WTC11 (cell line): ENCODE measurements around the gene BASP1. TPM values are rescaled to one million over a fixed set of nuclear protein-coding genes. Genes with fewer than 3 reads are reported as not detected.
"Not testable (repeated sequence)": the region's sequence is repeated elsewhere in the genome, so short reads cannot be mapped to it uniquely, and the experiment has no call there.

Source experiments
- ATAC-seq: fragments of 200-7000 bp; cut with Tn5 transposase; 2 replicates; pipeline ENCODE4 v1.10.0; 2021; ENCODE audit warnings: mild to moderate bottlenecking, moderate library complexity
- CTCF ChIA-PET: fragments of 300-600 bp; sonication (Branson Sonifier 250); formaldehyde crosslinking; loops from one replicate; lab custom pipeline; 2021; ENCODE audit warnings: antibody characterized with exemption; lab: Charles Lee
- POLR2A ChIA-PET: fragments of 350-600 bp; sonication (Branson Sonifier 250); formaldehyde crosslinking; loops from one replicate; lab custom pipeline; 2021; ENCODE audit warnings: antibody characterized with exemption; lab: Charles Lee
- DNase-seq: peaks from one replicate; pipeline ENCODE4 v3.0.0; 2021; ENCODE audit warnings: low spot score
- H3K27ac Mint-ChIP-seq: 2 replicates; pipeline ENCODE4 v1.8.0; 2021; ENCODE audit warnings: mixed read lengths
- H3K27me3 Mint-ChIP-seq: 2 replicates; pipeline ENCODE4 v1.8.0; 2021; ENCODE audit warnings: low read depth, mild to moderate bottlenecking, moderate library complexity, mixed read lengths
- H3K36me3 Mint-ChIP-seq: 2 replicates; pipeline ENCODE4 v1.8.0; 2021; ENCODE audit warnings: mixed read lengths
- H3K4me1 Mint-ChIP-seq: 2 replicates; pipeline ENCODE4 v1.8.0; 2022; ENCODE audit warnings: mixed read lengths
- H3K4me3 Mint-ChIP-seq: 2 replicates; pipeline ENCODE4 v1.8.0; 2021; ENCODE audit warnings: mild to moderate bottlenecking, moderate library complexity, mixed read lengths
- H3K9me3 Mint-ChIP-seq: 2 replicates; pipeline ENCODE4 v1.8.0; 2021; ENCODE audit warnings: mixed read lengths
- ATF1 ChIP-seq: sonication (generic); formaldehyde crosslinking; IDR thresholded peaks from 2 replicates; pipeline ENCODE4 v1.8.1; 2023; ENCODE audit warnings: mild to moderate bottlenecking, moderate library complexity, missing genetic modification reagents
- NFYB ChIP-seq: sonication (generic); formaldehyde crosslinking; conservative IDR thresholded peaks from 2 replicates; pipeline ENCODE4 v1.8.0; 2022; ENCODE audit warnings: low read depth, missing genetic modification reagents
- NR2C2 ChIP-seq: sonication (generic); formaldehyde crosslinking; IDR thresholded peaks from 2 replicates; pipeline ENCODE4 v1.8.0; 2022; ENCODE audit warnings: mild to moderate bottlenecking, missing genetic modification reagents
- ZNF219 ChIP-seq: sonication (generic); formaldehyde crosslinking; IDR thresholded peaks from 2 replicates; pipeline ENCODE4 v1.8.0; 2023; ENCODE audit warnings: missing genetic modification reagents, mild to moderate bottlenecking, borderline replicate concordance
- total RNA-seq: library from RNA; stranded (reverse); gene quantifications from 3 replicates; pipeline ENCODE4 v1.2.3, GENCODE V29; 2021
- TF ChIP-seq, protein P1 (sequence below): sonication (generic); formaldehyde crosslinking; IDR thresholded peaks from 2 replicates; pipeline ENCODE4 v1.8.0; 2022; ENCODE audit warnings: mild to moderate bottlenecking, missing genetic modification reagents
- TF ChIP-seq, protein P2 (sequence below): sonication (generic); formaldehyde crosslinking; IDR thresholded peaks from 2 replicates; pipeline ENCODE4 v1.8.1; 2023; ENCODE audit warnings: mild to moderate bottlenecking, missing genetic modification reagents, borderline replicate concordance
- TF ChIP-seq, protein P3 (sequence below): sonication (generic); formaldehyde crosslinking; IDR thresholded peaks from 2 replicates; pipeline ENCODE4 v1.8.1; 2022; ENCODE audit warnings: missing genetic modification reagents, borderline replicate concordance
- TF ChIP-seq, protein P4 (sequence below): sonication (generic); formaldehyde crosslinking; IDR thresholded peaks from 2 replicates; pipeline ENCODE4 v1.8.1; 2022; ENCODE audit warnings: low read depth, missing genetic modification reagents, borderline replicate concordance
- TF ChIP-seq, protein P5 (sequence below): sonication (generic); formaldehyde crosslinking; IDR thresholded peaks from 2 replicates; pipeline ENCODE4 v1.8.0; 2022; ENCODE audit warnings: mild to moderate bottlenecking, missing genetic modification reagents

BASP1 gene
- total RNA-seq, 1 experiment from 2014 or later = 108 TPM

DNA sequence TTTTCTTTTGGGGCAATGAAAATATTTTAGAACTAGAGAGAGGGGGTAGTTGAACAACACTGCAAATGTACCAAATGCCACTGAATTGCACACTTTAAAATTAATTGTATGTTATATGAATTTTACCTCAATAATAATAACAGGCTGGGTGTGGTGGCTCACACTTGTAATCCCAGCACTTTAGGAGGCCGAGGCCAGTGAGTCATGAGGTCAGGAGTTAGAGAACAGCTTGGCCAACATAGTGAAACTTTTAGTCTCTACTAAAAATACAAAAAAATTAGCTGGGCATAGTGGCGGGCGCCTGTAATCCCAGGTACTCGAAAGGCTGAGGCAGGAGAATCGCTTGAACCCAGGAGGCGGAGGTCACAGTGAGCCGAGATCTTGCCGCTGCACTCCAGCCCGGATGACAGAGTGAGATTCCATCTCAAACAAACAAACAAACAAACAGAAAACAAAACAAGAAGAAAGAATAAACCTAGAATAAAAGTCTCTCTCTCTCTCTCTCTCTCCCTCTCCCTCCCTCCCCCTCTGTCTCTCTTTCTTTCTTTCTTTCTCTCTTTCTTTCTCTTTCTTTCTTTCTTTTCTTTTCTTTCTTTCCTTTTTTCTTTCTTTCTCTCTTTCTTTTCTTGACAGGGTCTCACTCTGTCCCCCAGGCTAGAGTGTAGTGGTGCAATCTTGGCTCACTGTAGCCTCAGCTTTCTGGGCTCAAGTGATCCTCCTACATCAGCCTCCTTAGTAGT, 91.1 kb downstream of the BASP1 start (continued):
- TF ChIP-seq, protein P1, sequence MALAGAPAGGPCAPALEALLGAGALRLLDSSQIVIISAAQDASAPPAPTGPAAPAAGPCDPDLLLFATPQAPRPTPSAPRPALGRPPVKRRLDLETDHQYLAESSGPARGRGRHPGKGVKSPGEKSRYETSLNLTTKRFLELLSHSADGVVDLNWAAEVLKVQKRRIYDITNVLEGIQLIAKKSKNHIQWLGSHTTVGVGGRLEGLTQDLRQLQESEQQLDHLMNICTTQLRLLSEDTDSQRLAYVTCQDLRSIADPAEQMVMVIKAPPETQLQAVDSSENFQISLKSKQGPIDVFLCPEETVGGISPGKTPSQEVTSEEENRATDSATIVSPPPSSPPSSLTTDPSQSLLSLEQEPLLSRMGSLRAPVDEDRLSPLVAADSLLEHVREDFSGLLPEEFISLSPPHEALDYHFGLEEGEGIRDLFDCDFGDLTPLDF (CRISPR knock-in tag) = no peak
- no peak for TF ChIP-seq NR2C2 (CRISPR knock-in tag)

DNA sequence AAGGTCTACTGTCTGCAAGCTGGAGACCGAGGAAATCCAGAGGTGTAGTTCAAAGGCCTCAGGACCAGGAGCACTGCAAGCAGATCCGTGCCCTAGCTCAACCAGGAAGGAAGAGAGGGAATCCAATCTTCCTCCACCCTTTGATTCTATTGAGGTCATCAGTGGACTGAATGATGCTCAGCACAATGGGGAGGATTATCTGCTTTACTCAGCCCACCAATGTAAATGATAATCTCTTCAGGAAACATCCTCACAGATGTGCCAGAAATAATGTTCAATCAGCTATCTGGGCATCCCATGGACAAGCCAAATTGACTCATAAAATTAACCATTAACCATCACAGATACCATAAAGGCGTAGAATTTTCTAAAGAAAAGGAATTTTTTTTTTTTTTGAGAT, 92.0 kb downstream of the BASP1 start:
- TF ChIP-seq NR2C2 (CRISPR knock-in tag) (no peak), NFYB (no peak), ATF1 (no peak), ZNF219 (no peak)
- TF ChIP-seq, protein P2, sequence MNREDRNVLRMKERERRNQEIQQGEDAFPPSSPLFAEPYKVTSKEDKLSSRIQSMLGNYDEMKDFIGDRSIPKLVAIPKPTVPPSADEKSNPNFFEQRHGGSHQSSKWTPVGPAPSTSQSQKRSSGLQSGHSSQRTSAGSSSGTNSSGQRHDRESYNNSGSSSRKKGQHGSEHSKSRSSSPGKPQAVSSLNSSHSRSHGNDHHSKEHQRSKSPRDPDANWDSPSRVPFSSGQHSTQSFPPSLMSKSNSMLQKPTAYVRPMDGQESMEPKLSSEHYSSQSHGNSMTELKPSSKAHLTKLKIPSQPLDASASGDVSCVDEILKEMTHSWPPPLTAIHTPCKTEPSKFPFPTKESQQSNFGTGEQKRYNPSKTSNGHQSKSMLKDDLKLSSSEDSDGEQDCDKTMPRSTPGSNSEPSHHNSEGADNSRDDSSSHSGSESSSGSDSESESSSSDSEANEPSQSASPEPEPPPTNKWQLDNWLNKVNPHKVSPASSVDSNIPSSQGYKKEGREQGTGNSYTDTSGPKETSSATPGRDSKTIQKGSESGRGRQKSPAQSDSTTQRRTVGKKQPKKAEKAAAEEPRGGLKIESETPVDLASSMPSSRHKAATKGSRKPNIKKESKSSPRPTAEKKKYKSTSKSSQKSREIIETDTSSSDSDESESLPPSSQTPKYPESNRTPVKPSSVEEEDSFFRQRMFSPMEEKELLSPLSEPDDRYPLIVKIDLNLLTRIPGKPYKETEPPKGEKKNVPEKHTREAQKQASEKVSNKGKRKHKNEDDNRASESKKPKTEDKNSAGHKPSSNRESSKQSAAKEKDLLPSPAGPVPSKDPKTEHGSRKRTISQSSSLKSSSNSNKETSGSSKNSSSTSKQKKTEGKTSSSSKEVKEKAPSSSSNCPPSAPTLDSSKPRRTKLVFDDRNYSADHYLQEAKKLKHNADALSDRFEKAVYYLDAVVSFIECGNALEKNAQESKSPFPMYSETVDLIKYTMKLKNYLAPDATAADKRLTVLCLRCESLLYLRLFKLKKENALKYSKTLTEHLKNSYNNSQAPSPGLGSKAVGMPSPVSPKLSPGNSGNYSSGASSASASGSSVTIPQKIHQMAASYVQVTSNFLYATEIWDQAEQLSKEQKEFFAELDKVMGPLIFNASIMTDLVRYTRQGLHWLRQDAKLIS (CRISPR knock-in tag) = no peak
- TF ChIP-seq, protein P3, sequence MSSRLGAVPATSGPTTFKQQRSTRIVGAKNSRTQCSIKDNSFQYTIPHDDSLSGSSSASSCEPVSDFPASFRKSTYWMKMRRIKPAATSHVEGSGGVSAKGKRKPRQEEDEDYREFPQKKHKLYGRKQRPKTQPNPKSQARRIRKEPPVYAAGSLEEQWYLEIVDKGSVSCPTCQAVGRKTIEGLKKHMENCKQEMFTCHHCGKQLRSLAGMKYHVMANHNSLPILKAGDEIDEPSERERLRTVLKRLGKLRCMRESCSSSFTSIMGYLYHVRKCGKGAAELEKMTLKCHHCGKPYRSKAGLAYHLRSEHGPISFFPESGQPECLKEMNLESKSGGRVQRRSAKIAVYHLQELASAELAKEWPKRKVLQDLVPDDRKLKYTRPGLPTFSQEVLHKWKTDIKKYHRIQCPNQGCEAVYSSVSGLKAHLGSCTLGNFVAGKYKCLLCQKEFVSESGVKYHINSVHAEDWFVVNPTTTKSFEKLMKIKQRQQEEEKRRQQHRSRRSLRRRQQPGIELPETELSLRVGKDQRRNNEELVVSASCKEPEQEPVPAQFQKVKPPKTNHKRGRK (CRISPR knock-in tag) = no peak
- TF ChIP-seq, protein P4, sequence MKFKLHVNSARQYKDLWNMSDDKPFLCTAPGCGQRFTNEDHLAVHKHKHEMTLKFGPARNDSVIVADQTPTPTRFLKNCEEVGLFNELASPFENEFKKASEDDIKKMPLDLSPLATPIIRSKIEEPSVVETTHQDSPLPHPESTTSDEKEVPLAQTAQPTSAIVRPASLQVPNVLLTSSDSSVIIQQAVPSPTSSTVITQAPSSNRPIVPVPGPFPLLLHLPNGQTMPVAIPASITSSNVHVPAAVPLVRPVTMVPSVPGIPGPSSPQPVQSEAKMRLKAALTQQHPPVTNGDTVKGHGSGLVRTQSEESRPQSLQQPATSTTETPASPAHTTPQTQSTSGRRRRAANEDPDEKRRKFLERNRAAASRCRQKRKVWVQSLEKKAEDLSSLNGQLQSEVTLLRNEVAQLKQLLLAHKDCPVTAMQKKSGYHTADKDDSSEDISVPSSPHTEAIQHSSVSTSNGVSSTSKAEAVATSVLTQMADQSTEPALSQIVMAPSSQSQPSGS (CRISPR knock-in tag) = no peak
- TF ChIP-seq, protein P5, sequence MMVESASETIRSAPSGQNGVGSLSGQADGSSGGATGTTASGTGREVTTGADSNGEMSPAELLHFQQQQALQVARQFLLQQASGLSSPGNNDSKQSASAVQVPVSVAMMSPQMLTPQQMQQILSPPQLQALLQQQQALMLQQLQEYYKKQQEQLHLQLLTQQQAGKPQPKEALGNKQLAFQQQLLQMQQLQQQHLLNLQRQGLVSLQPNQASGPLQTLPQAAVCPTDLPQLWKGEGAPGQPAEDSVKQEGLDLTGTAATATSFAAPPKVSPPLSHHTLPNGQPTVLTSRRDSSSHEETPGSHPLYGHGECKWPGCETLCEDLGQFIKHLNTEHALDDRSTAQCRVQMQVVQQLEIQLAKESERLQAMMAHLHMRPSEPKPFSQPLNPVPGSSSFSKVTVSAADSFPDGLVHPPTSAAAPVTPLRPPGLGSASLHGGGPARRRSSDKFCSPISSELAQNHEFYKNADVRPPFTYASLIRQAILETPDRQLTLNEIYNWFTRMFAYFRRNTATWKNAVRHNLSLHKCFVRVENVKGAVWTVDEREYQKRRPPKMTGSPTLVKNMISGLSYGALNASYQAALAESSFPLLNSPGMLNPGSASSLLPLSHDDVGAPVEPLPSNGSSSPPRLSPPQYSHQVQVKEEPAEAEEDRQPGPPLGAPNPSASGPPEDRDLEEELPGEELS (CRISPR knock-in tag) = no peak
- TF ChIP-seq, all 79 proteins: peak for 0
- ChIA-PET CTCF (no interaction called here), POLR2A (no interaction called here)
- DNase-seq (no peak), ATAC-seq (no peak)
- peaks cover 8% of the 10 kb centered on the region for H3K9me3 Mint-ChIP-seq
- no peaks in the 10 kb centered on the region for H3K27me3 Mint-ChIP-seq
- no peak overlapping the region for H3K4me3 Mint-ChIP-seq
- no peaks in the 10 kb centered on the region for H3K36me3 Mint-ChIP-seq
- no peak overlapping the region for H3K27ac Mint-ChIP-seq
- peaks cover 19% of the 10 kb centered on the region for H3K4me1 Mint-ChIP-seq

DNA sequence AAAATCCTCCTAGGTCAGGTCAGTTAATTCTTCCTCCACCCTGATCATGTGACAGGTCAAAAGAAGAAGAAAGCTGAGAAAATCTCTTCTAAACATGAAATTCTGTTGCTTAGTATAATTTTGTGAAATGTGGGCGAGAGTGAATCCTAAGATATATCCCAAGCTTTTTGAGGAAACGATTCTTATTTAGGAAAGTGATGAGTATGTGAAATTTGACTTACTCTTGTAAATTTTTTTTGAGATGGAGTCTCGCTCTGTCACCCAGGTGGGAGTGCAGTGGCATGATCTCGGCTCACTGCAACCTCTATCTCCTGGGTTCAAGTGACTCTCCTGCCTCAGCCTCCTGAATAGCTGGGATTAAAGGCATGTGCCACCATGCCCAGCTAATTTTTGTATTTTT, 93.1 kb downstream of the BASP1 start:
- ATAC-seq, H3K9me3 Mint-ChIP-seq, POLR2A ChIA-PET, H3K4me3 Mint-ChIP-seq, H3K36me3 Mint-ChIP-seq, DNase-seq, H3K27me3 Mint-ChIP-seq, CTCF ChIA-PET, H3K27ac Mint-ChIP-seq: not testable (repeated sequence)
- peaks cover 30% of the 10 kb centered on the region for H3K4me1 Mint-ChIP-seq

DNA sequence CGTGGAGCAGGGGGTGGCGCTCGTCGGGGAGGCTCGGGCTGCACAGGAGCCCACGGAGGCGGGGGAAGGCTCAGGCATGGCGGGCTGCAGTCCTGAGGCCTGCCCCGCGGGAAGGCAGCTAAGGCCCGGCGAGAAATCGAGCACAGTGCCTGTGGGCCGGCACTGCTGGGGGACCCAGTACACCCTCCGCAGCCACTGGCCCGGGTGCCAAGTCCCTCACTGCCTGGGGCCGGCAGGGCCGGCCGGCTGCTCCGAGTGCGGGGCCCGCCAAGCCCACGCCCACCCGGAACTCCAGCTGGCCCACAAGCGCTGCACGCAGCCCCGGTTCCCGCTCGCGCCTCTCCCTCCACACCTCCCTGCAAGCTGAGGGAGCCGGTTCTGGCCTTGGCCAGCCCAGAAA, 94.4 kb downstream of the BASP1 start:
- H3K36me3 Mint-ChIP-seq, ATAC-seq, H3K27me3 Mint-ChIP-seq, H3K9me3 Mint-ChIP-seq, POLR2A ChIA-PET, H3K4me3 Mint-ChIP-seq, DNase-seq, H3K27ac Mint-ChIP-seq: not testable (repeated sequence)
- CTCF ChIA-PET = interaction anchor here (0.6 kb wide), 1 partner anchor 823 kb away, joined by 5 read pairs; no protein-coding TSS in a partner anchor
- peaks cover 32% of the 10 kb centered on the region for H3K4me1 Mint-ChIP-seq
